Colonic mucosa (tissue), 4 donors: ENCODE data around the gene RFTN2. TPM values are rescaled to one million over a fixed set of nuclear protein-coding genes. Genes with fewer than 3 reads are reported as not detected.
"Not testable (repeated sequence)": the region's sequence is repeated elsewhere in the genome, so short reads cannot be mapped to it uniquely, and the experiment has no call there.

Source experiments
- DNase-seq: peaks from one replicate; pipeline ENCODE4 v3.0.0-alpha.2; 2020
- H3K27ac ChIP-seq: fragments of 200-600 bp; one replicate; pipeline ENCODE4 v1.8.0; 2021
- H3K27me3 ChIP-seq: fragments of 200-600 bp; one replicate; pipeline ENCODE4 v1.8.0; 2021
- H3K36me3 ChIP-seq: fragments of 200-600 bp; one replicate; pipeline ENCODE4 v1.8.0; 2021
- H3K4me1 ChIP-seq: fragments of 200-600 bp; one replicate; pipeline ENCODE4 v1.8.0; 2021; ENCODE audit warnings: mild to moderate bottlenecking
- H3K4me3 ChIP-seq: fragments of 200-600 bp; one replicate; pipeline ENCODE4 v1.8.0; 2021
- H3K9ac ChIP-seq, 2 donors: one replicate each; pipeline ENCODE4 v1.7.0; 2013; ENCODE audit warnings: control low read depth in 2 of 2, low read depth in 2 of 2, low read length in 2 of 2
- H3K9me3 ChIP-seq: fragments of 200-600 bp; one replicate; pipeline ENCODE4 v1.8.0; 2021
- CTCF ChIP-seq: fragments of 200-600 bp; IDR thresholded peaks from one replicate; pipeline ENCODE4 v1.8.0; 2022; ENCODE audit warnings: antibody characterized with exemption, mild to moderate bottlenecking
- intact Hi-C: fragments of 100-400 bp; cut with DNase I; formaldehyde crosslinking; loops from one replicate; pipeline ENCODE4 v1.14.1; 2022
- total RNA-seq, 2 donors: library from RNA; stranded (reverse); fragmentation: NEBNext Ultra II Directional in 1 of 2; extraction: Animal tissue kit (Norgen Biotek cat#: 25700) in 1 of 2; gene quantifications; one replicate each; pipeline ENCODE4 v1.2.1, GENCODE V29; 2021
- donor health status: healthy.
- donor health status: DM: no; HTN: no; CAD: no.
- donor health status: DM: no; HTN: no; CAD: no.

The RFTN2 gene
- total RNA-seq, 2 donors from 2014 or later: 0.49 to 2.2 TPM

GRCh38 chr2:197560146-197560665 lies 115.2 kb downstream of the RFTN2 start:
- H3K27ac ChIP-seq: no peak overlapping the region
- H3K9me3 ChIP-seq: no peaks in the 10 kb centered on the region
- H3K4me3 ChIP-seq: no peak overlapping the region

GRCh38 chr2:197559681-197560080 lies 115.7 kb downstream of the RFTN2 start:
- no peak for TF ChIP-seq CTCF
- Histone ChIP-seq H3K27me3 (no peaks in the 10 kb centered on the region), H3K9me3 (no peaks in the 10 kb centered on the region), H3K9ac (no peak overlapping the region), H3K4me3 (no peak overlapping the region), H3K4me1 (no peaks in the 10 kb centered on the region), H3K27ac (no peak overlapping the region), H3K36me3 (peaks cover 3% of the 10 kb centered on the region)
- intact Hi-C loops: no loop called here
- no peak for DNase-seq

More at GRCh38 chr2:197560146-197560665, 115.2 kb downstream of the RFTN2 start:
- intact Hi-C loops: no loop called here
- TF ChIP-seq CTCF: no peak
- H3K4me1 ChIP-seq: no peaks in the 10 kb centered on the region
- no peak overlapping the region for H3K9ac ChIP-seq
- peaks cover 3% of the 10 kb centered on the region for H3K36me3 ChIP-seq
- no peaks in the 10 kb centered on the region for H3K27me3 ChIP-seq
- DNase-seq: no peak

GRCh38 chr2:197558393-197558792 lies 117.0 kb downstream of the RFTN2 start:
- Histone ChIP-seq H3K4me1 (no peaks in the 10 kb centered on the region), H3K36me3 (peaks cover 3% of the 10 kb centered on the region), H3K9ac (no peak overlapping the region), H3K27ac (no peak overlapping the region), H3K4me3 (no peak overlapping the region), H3K27me3 (no peaks in the 10 kb centered on the region), H3K9me3 (no peaks in the 10 kb centered on the region)
- TF ChIP-seq CTCF: no peak
- no peak for DNase-seq
- intact Hi-C loops: no loop called here

- Histone ChIP-seq H3K9me3 (no peaks in the 10 kb centered on the region), H3K27ac (no peak overlapping the region), H3K4me1 (no peaks in the 10 kb centered on the region), H3K9ac (no peak overlapping the region), H3K36me3 (peaks cover 7% of the 10 kb centered on the region), H3K27me3 (no peaks in the 10 kb centered on the region), H3K4me3 (no peak overlapping the region)
- intact Hi-C loops: no loop called here
- no peak for DNase-seq
- TF ChIP-seq CTCF: no peak
Observed at GRCh38 chr2:197556456-197556855, 118.9 kb downstream of the RFTN2 start.

GRCh38 chr2:197555467-197555866 lies 119.9 kb downstream of the RFTN2 start:
- no peak for DNase-seq
- intact Hi-C loops: no loop called here
- no peak overlapping the region for H3K27ac ChIP-seq
- no peaks in the 10 kb centered on the region for H3K9me3 ChIP-seq
- no peak for TF ChIP-seq CTCF
- H3K27me3 ChIP-seq: no peaks in the 10 kb centered on the region
- H3K4me3 ChIP-seq: no peak overlapping the region
- H3K4me1 ChIP-seq: no peaks in the 10 kb centered on the region
- H3K36me3 ChIP-seq: peaks cover 14% of the 10 kb centered on the region
- H3K9ac ChIP-seq: no peak overlapping the region

- DNase-seq, H3K4me3 ChIP-seq, H3K27ac ChIP-seq, H3K9ac ChIP-seq, H3K4me1 ChIP-seq, H3K27me3 ChIP-seq, intact Hi-C loops, H3K9me3 ChIP-seq: not testable (repeated sequence)
- H3K36me3 ChIP-seq: peaks cover 15% of the 10 kb centered on the region
Observed at GRCh38 chr2:197551260-197551659, 124.1 kb downstream of the RFTN2 start.
